Measurements from ENCODE around the gene CRYGN. TPM values are rescaled to one million over a fixed set of nuclear protein-coding genes. Genes with fewer than 3 reads are reported as not detected.

CRYGN gene
- total RNA-seq, 6 donors from 2014 or later = 0.43 to 0.61 TPM; not detected in 4

- no peak overlapping the region for H3K4me3 ChIP-seq
- DNase-seq = no peak
- ATAC-seq (ENCODE audit: low FRiP score in 2 of 2) = no peak
- 87 to 94% methylated on average over 4 of the region's 4 CpGs for WGBS, 2 donors
- peaks cover 6 to 11% (median 7%) of the 10 kb centered on the region in 4 donors for H3K4me1 ChIP-seq
- TF ChIP-seq CTCF (IDR thresholded peaks at IDR 0.05) = no peak
- no peak for TF ChIP-seq EP300 (IDR thresholded peaks at IDR 0.05)
- TF ChIP-seq POLR2AphosphoS5 (IDR thresholded peaks at IDR 0.05) = no peak
- TF ChIP-seq POLR2A (IDR thresholded peaks at IDR 0.05) = no peak
- no peak overlapping the region for H3K27ac ChIP-seq
- H3K36me3 ChIP-seq = no peaks in the 10 kb centered on the region
- H3K9me3 ChIP-seq = no peaks in the 10 kb centered on the region
- H3K27me3 ChIP-seq = peaks cover 0 to under 1% (median 0%) of the 10 kb centered on the region in 4 donors
Observed at GRCh38 chr7:151434549-151434948, 5.4 kb downstream of the CRYGN start.

GRCh38 chr7:151433721-151434400 lies 6.1 kb downstream of the CRYGN start:
- Histone ChIP-seq H3K27me3 (no peaks in the 10 kb centered on the region), H3K4me3 (no peak overlapping the region), H3K27ac (no peak overlapping the region), H3K9me3 (no peaks in the 10 kb centered on the region), H3K4me1 (peaks cover 7 to 15% (median 13%) of the 10 kb centered on the region in 4 donors), H3K36me3 (no peaks in the 10 kb centered on the region)
- TF ChIP-seq CTCF (IDR thresholded peaks at IDR 0.05) = no peak
- TF ChIP-seq POLR2A (IDR thresholded peaks at IDR 0.05) = no peak
- no peak for TF ChIP-seq POLR2AphosphoS5 (IDR thresholded peaks at IDR 0.05)
- TF ChIP-seq EP300 (IDR thresholded peaks at IDR 0.05) = no peak
- WGBS, 2 donors = 91 to 97% methylated on average over 6 to 15 of the region's 15 CpGs
- peak in 1 of 2 donors; percentile 26 for DNase-seq
- ATAC-seq (ENCODE audit: low FRiP score in 2 of 2) = no peak

- DNase-seq (peak in 1 of 2 donors; percentile 41), ATAC-seq (ENCODE audit: low FRiP score in 2 of 2) (no peak)
- TF ChIP-seq POLR2AphosphoS5 (IDR thresholded peaks at IDR 0.05) (no peak), POLR2A (IDR thresholded peaks at IDR 0.05) (no peak), EP300 (IDR thresholded peaks at IDR 0.05) (no peak), CTCF (IDR thresholded peaks at IDR 0.05) (peak in 2 of 6 experiments; percentile 9 to 22)
- no peaks in the 10 kb centered on the region for H3K9me3 ChIP-seq
- H3K4me3 ChIP-seq = no peak overlapping the region
- no peak overlapping the region for H3K27ac ChIP-seq
- WGBS, 2 donors = 61 to 65% methylated on average over 12 of the region's 14 CpGs
- H3K4me1 ChIP-seq = peaks cover 14 to 25% (median 19%) of the 10 kb centered on the region in 4 donors
- no peaks in the 10 kb centered on the region for H3K36me3 ChIP-seq
- H3K27me3 ChIP-seq = no peaks in the 10 kb centered on the region
Observed at GRCh38 chr7:151432658-151433521, 7.1 kb downstream of the CRYGN start.

GRCh38 chr7:151431768-151432311 lies 8.1 kb downstream of the CRYGN start:
- peaks cover 22 to 35% (median 29%) of the 10 kb centered on the region in 4 donors for H3K4me1 ChIP-seq
- H3K27me3 ChIP-seq = no peaks in the 10 kb centered on the region
- no peaks in the 10 kb centered on the region for H3K36me3 ChIP-seq
- no peak overlapping the region for H3K4me3 ChIP-seq
- DNase-seq (peak in 1 of 2 donors; percentile 72), ATAC-seq (ENCODE audit: low FRiP score in 2 of 2) (no peak)
- TF ChIP-seq EP300 (IDR thresholded peaks at IDR 0.05) (no peak), CTCF (IDR thresholded peaks at IDR 0.05) (no peak), POLR2A (IDR thresholded peaks at IDR 0.05) (no peak), POLR2AphosphoS5 (IDR thresholded peaks at IDR 0.05) (no peak)
- no peak overlapping the region for H3K27ac ChIP-seq
- 94 to 95% methylated on average over 6 to 25 of the region's 25 CpGs for WGBS, 2 donors
- no peaks in the 10 kb centered on the region for H3K9me3 ChIP-seq
